Suppressor macrophage treated with lipopolysaccharide for 4 hours (primary cell): ENCODE measurements around the gene PCDHGA4.
"Not testable (repeated sequence)": the region's sequence is repeated elsewhere in the genome, so short reads cannot be mapped to it uniquely, and the experiment has no call there.

Source experiments
- DNase-seq: peaks from one replicate; pipeline ENCODE4 v3.0.0-alpha.2; 2020

The PCDHGA4 gene

GRCh38 chr5:141354900-141355469 is at the start of gene PCDHGA4:
Gene PCDHGA4, plus strand, starts transcription at chr5:141355021. Its CDS starts 87 bp downstream, at chr5:141355108.
- DNase-seq = no peak

GRCh38 chr5:141306630-141307029 is 48.2 kb upstream of the PCDHGA4 start:
- no peak for DNase-seq

GRCh38 chr5:141313711-141314110 is 41.1 kb upstream of the PCDHGA4 start:
- DNase-seq = no peak

- DNase-seq = not testable (repeated sequence)
Measured at GRCh38 chr5:141316963-141317362, 37.9 kb upstream of the PCDHGA4 start.

- no peak for DNase-seq
Measured at GRCh38 chr5:141319202-141319601, 35.6 kb upstream of the PCDHGA4 start.

- DNase-seq = no peak
Measured at GRCh38 chr5:141319699-141320098, 35.1 kb upstream of the PCDHGA4 start.

- DNase-seq = peak; percentile 96
Measured at GRCh38 chr5:141320225-141321169, 34.3 kb upstream of the PCDHGA4 start, which contains the start of gene TAF7. Gene TAF7, minus strand, starts transcription at chr5:141320784. Its CDS starts 740 bp downstream, at chr5:141320044.

GRCh38 chr5:141322261-141322660 is 32.6 kb upstream of the PCDHGA4 start:
- no peak for DNase-seq

GRCh38 chr5:141326088-141326854 is 28.6 kb upstream of the PCDHGA4 start:
- DNase-seq = peak; percentile 30

GRCh38 chr5:141328231-141328630 is 26.6 kb upstream of the PCDHGA4 start:
- no peak for DNase-seq

GRCh38 chr5:141330299-141331080 is 24.3 kb upstream of the PCDHGA4 start, which contains the start of gene PCDHGA1:
Gene PCDHGA1, plus strand, starts transcription at chr5:141330514.
- no peak for DNase-seq

GRCh38 chr5:141332571-141332970 is 22.2 kb upstream of the PCDHGA4 start:
- not testable (repeated sequence) for DNase-seq

- DNase-seq = no peak
Measured at GRCh38 chr5:141338538-141339306, 16.1 kb upstream of the PCDHGA4 start, which contains the start of gene PCDHGA2. Gene PCDHGA2, plus strand, starts transcription at chr5:141338760.

- DNase-seq = not testable (repeated sequence)
Measured at GRCh38 chr5:141340781-141341354, 14.0 kb upstream of the PCDHGA4 start.

- DNase-seq = no peak
Measured at GRCh38 chr5:141342773-141343172, 12.0 kb upstream of the PCDHGA4 start.

- DNase-seq = no peak
Measured at GRCh38 chr5:141343242-141343952, 11.4 kb upstream of the PCDHGA4 start, which contains the start of gene PCDHGA3. Gene PCDHGA3, plus strand, starts transcription at chr5:141343829. Its CDS starts 205 bp downstream, at chr5:141344034.

GRCh38 chr5:141343953-141344463 is 10.8 kb upstream of the PCDHGA4 start:
- DNase-seq = no peak

- no peak for DNase-seq
Measured at GRCh38 chr5:141345327-141345726, 9.5 kb upstream of the PCDHGA4 start.

- not testable (repeated sequence) for DNase-seq
Measured at GRCh38 chr5:141346017-141346416, 8.8 kb upstream of the PCDHGA4 start.
